ENCODE results near the gene RPN2. TPM values are rescaled to one million over a fixed set of nuclear protein-coding genes. Genes with fewer than 3 reads are reported as not detected.
"Not testable (repeated sequence)": the region's sequence is repeated elsewhere in the genome, so short reads cannot be mapped to it uniquely, and the experiment has no call there.

Gene RPN2
- total RNA-seq, 1 experiment from 2014 or later = 234 TPM

DNA sequence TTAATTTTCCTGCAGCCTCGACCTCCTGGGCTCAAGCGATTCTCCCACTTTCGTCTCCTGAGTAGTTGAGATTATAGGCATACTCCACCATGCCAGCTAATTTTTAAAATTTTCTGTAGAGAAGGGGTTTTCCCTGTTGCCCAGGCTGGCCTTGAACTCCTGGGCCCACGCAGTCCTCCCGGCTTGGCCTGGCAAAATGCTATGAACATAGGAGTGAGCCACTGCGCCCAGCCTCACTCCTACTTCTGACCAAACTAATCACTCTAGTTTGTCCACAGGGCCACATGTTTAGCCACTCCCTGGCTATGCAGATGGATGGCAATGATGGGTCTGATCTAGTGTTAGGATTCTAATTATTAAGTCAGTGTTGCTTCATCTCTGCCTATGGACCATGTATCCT is 31.9 kb upstream of the RPN2 start:
- Mint-ChIP-seq H3K4me3 (no peak overlapping the region), H3K4me1 (no peaks in the 10 kb centered on the region), H3K27me3 (ENCODE audit: low read depth) (no peaks in the 10 kb centered on the region), H3K36me3 (ENCODE audit: insufficient read depth in 1 of 3, low read depth in 3 of 3) (peaks cover 3 to 9% (median 3%) of the 10 kb centered on the region in 3 experiments; a peak in 4 of 7 replicates), H3K27ac (no peak overlapping the region), H3K9me3 (peaks cover 8 to 9% of the 10 kb centered on the region in 2 experiments; a peak in 4 of 5 replicates)
- Histone ChIP-seq H3K18ac (ENCODE audit: insufficient read length, low read depth, low read length) (no peak overlapping the region), H3K79me2 (ENCODE audit: insufficient read depth, low read length) (no peaks in the 10 kb centered on the region), H2AFZ (ENCODE audit: low read length) (no peak overlapping the region), H3K56ac (ENCODE audit: insufficient read length, low read depth, low read length) (no peak overlapping the region), H2BK12ac (ENCODE audit: insufficient read length, low read depth, low read length) (no peak overlapping the region), H2BK15ac (ENCODE audit: low read depth, low read length) (no peak overlapping the region), H3K27ac (ENCODE audit: insufficient read length, low read depth, low read length) (no peak overlapping the region), H3K4me1 (ENCODE audit: insufficient read depth, low read length) (no peaks in the 10 kb centered on the region), H2AK5ac (ENCODE audit: insufficient read length, low read length) (no peak overlapping the region), H2BK20ac (ENCODE audit: low read depth, low read length, poor library complexity, severe bottlenecking) (no peak overlapping the region), H3K27me3 (ENCODE audit: insufficient read depth, low read length) (no peaks in the 10 kb centered on the region), H3K9ac (ENCODE audit: extremely low read depth, insufficient read length, low read length) (no peak overlapping the region), H2BK120ac (ENCODE audit: low read depth, low read length, poor library complexity, severe bottlenecking) (no peak overlapping the region), H3K79me1 (ENCODE audit: insufficient read depth, low read depth, low read length, poor library complexity, severe bottlenecking) (no peaks in the 10 kb centered on the region), H3K4me2 (ENCODE audit: insufficient read depth, insufficient read length, low read length) (no peak overlapping the region), H4K20me1 (ENCODE audit: control insufficient read depth, insufficient read depth, insufficient read length) (no peaks in the 10 kb centered on the region), H3T11ph (ENCODE audit: low read length) (no peak overlapping the region), H3K23me2 (ENCODE audit: insufficient read length, low read depth, low read length, poor library complexity, severe bottlenecking) (no peaks in the 10 kb centered on the region), H4K5ac (ENCODE audit: insufficient read length, low read depth, low read length) (no peak overlapping the region), H3K14ac (ENCODE audit: insufficient read depth, low read length) (no peak overlapping the region), H3K4ac (ENCODE audit: low read depth, low read length) (no peak overlapping the region), H4K8ac (replicated peaks; ENCODE audit: insufficient read length, low read depth, low read length) (no peak overlapping the region), H4K91ac (ENCODE audit: insufficient read length, low read depth, low read length) (no peak overlapping the region), H3K23ac (ENCODE audit: insufficient read length, low read depth, low read length) (no peak overlapping the region), H3K9me3 (ENCODE audit: control insufficient read depth, low read depth, low read length) (peaks cover 4% of the 10 kb centered on the region), H2BK5ac (ENCODE audit: insufficient read length, low read length) (no peak overlapping the region)
- DNase-seq = no peak
- TF ChIP-seq, protein P1, sequence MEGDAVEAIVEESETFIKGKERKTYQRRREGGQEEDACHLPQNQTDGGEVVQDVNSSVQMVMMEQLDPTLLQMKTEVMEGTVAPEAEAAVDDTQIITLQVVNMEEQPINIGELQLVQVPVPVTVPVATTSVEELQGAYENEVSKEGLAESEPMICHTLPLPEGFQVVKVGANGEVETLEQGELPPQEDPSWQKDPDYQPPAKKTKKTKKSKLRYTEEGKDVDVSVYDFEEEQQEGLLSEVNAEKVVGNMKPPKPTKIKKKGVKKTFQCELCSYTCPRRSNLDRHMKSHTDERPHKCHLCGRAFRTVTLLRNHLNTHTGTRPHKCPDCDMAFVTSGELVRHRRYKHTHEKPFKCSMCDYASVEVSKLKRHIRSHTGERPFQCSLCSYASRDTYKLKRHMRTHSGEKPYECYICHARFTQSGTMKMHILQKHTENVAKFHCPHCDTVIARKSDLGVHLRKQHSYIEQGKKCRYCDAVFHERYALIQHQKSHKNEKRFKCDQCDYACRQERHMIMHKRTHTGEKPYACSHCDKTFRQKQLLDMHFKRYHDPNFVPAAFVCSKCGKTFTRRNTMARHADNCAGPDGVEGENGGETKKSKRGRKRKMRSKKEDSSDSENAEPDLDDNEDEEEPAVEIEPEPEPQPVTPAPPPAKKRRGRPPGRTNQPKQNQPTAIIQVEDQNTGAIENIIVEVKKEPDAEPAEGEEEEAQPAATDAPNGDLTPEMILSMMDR (conservative IDR thresholded peaks at IDR 0.05) = no peak
- WGBS (ENCODE audit: extremely low coverage, insufficient read length, low lambda C conversion rate) = no CpG with 5 or more reads among the region's 6 CpGs

DNA sequence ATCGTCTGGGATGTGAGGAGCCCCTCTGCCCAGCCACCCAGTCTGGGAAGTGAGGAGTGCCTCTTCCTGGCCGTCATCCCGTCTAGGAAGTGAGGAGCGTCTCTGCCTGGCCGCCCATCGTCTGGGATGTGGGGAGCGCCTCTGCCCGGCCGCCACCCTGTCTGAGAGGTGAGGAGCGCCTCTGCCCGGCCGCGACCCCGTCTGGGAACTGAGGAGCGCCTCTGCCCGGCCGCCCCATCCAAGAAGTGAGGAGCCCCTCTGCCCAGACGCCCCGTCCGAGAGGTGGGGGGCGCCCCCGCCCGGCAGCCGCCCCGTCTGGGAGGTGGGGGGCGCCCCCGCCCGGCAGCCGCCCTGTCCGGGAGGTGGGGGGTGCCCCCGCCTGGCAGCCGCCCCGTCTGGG is 28.3 kb upstream of the RPN2 start:
- not testable (repeated sequence) for H3K4me1 ChIP-seq (ENCODE audit: insufficient read depth, low read length); H2BK15ac ChIP-seq (ENCODE audit: low read depth, low read length); H4K8ac ChIP-seq (replicated peaks; ENCODE audit: insufficient read length, low read depth, low read length); H2BK12ac ChIP-seq (ENCODE audit: insufficient read length, low read depth, low read length); H3K4me1 Mint-ChIP-seq; H2BK20ac ChIP-seq (ENCODE audit: low read depth, low read length, poor library complexity, severe bottlenecking); H2BK120ac ChIP-seq (ENCODE audit: low read depth, low read length, poor library complexity, severe bottlenecking); H3K79me1 ChIP-seq (ENCODE audit: insufficient read depth, low read depth, low read length, poor library complexity, severe bottlenecking); H2BK5ac ChIP-seq (ENCODE audit: insufficient read length, low read length); H2AK5ac ChIP-seq (ENCODE audit: insufficient read length, low read length); H3K56ac ChIP-seq (ENCODE audit: insufficient read length, low read depth, low read length); H3K4me2 ChIP-seq (ENCODE audit: insufficient read depth, insufficient read length, low read length); DNase-seq; H3K23me2 ChIP-seq (ENCODE audit: insufficient read length, low read depth, low read length, poor library complexity, severe bottlenecking); H3K27me3 ChIP-seq (ENCODE audit: insufficient read depth, low read length); H3K9me3 ChIP-seq (ENCODE audit: control insufficient read depth, low read depth, low read length); H4K91ac ChIP-seq (ENCODE audit: insufficient read length, low read depth, low read length); H3K27ac ChIP-seq (ENCODE audit: insufficient read length, low read depth, low read length); H4K5ac ChIP-seq (ENCODE audit: insufficient read length, low read depth, low read length); H3K9ac ChIP-seq (ENCODE audit: extremely low read depth, insufficient read length, low read length); H3K18ac ChIP-seq (ENCODE audit: insufficient read length, low read depth, low read length); H3K14ac ChIP-seq (ENCODE audit: insufficient read depth, low read length); H3K27me3 Mint-ChIP-seq (ENCODE audit: low read depth); H3K79me2 ChIP-seq (ENCODE audit: insufficient read depth, low read length); H3K9me3 Mint-ChIP-seq; H4K20me1 ChIP-seq (ENCODE audit: control insufficient read depth, insufficient read depth, insufficient read length); H3K27ac Mint-ChIP-seq; H3K4me3 Mint-ChIP-seq; H3K4ac ChIP-seq (ENCODE audit: low read depth, low read length); H2AFZ ChIP-seq (ENCODE audit: low read length); H3K23ac ChIP-seq (ENCODE audit: insufficient read length, low read depth, low read length); H3T11ph ChIP-seq (ENCODE audit: low read length); H3K36me3 Mint-ChIP-seq (ENCODE audit: insufficient read depth in 1 of 3, low read depth in 3 of 3)
- whole genome bisulfite sequencing (ENCODE audit: extremely low coverage, insufficient read length, low lambda C conversion rate) = no CpG with 5 or more reads among the region's 33 CpGs
